DOHH2 (cell line): Measurements from ENCODE around the gene SF3A1.

Source experiments
- CTCF ChIP-seq: fragments of 200-600 bp; sonication (generic); IDR thresholded peaks from one replicate; pipeline ENCODE4 v1.5.1; 2014; ENCODE audit warnings: antibody characterized with exemption, mild to moderate bottlenecking, low read depth, low read length; ENCODE audit not compliant: poor library complexity, severe bottlenecking
- EZH2phosphoT487 ChIP-seq: fragments of 200-600 bp; sonication (generic); IDR thresholded peaks from 2 replicates; pipeline ENCODE4 v1.6.1; 2017; ENCODE audit warnings: borderline replicate concordance, mild to moderate bottlenecking, antibody characterized with exemption, low read length, moderate library complexity, mixed read lengths

GRCh38 chr22:30285176-30285845 is 71.4 kb downstream of the SF3A1 start:
- TF ChIP-seq CTCF: no peak
- TF ChIP-seq EZH2phosphoT487: no peak
